Osteoblast (primary cell): ENCODE data around the gene LEPROT. TPM values are rescaled to one million over a fixed set of nuclear protein-coding genes. Genes with fewer than 3 reads are reported as not detected.
A peak's percentile ranks its signal among the peaks of the same experiment; 100 is the strongest.

Experiments
- DNase-seq: peaks from one replicate; pipeline ENCODE4 v3.0.0; 2011; ENCODE audit warnings: low spot score, mixed read lengths; ENCODE audit not compliant: insufficient read length; ENCODE audit errors: missing footprints
- H2AFZ ChIP-seq: 2 replicates; pipeline ENCODE4 v1.6.0; 2011; ENCODE audit warnings: mild to moderate bottlenecking, low read length
- H3K27ac ChIP-seq: 2 replicates; pipeline ENCODE4 v1.5.1; 2011; ENCODE audit warnings: mild to moderate bottlenecking, low read depth, low read length, moderate library complexity
- H3K27me3 ChIP-seq: 2 replicates; pipeline ENCODE4 v1.6.0; 2012; ENCODE audit warnings: mild to moderate bottlenecking, control low read depth, inconsistent platforms, low read length, moderate library complexity; ENCODE audit not compliant: insufficient read depth
- H3K36me3 ChIP-seq: 2 replicates; pipeline ENCODE4 v1.5.1; 2011; ENCODE audit warnings: mild to moderate bottlenecking, low read length, control low read depth, moderate library complexity; ENCODE audit not compliant: insufficient read depth
- H3K4me1 ChIP-seq: 2 replicates; pipeline ENCODE4 v1.5.1; 2011; ENCODE audit warnings: mild to moderate bottlenecking, low read length, control low read depth, moderate library complexity; ENCODE audit not compliant: insufficient read depth
- H3K4me2 ChIP-seq: 2 replicates; pipeline ENCODE4 v1.6.0; 2011; ENCODE audit warnings: mild to moderate bottlenecking, low read length; ENCODE audit not compliant: insufficient read depth
- H3K4me3 ChIP-seq: fragments of 200-600 bp; sonication (generic); 3 replicates; pipeline ENCODE4 v1.5.1; 2012; ENCODE audit warnings: mild to moderate bottlenecking, low read length, inconsistent platforms; ENCODE audit not compliant: insufficient read depth
- H3K79me2 ChIP-seq: 2 replicates; pipeline ENCODE4 v1.6.0; 2012; ENCODE audit warnings: mild to moderate bottlenecking, low read length, control low read depth, inconsistent platforms; ENCODE audit not compliant: insufficient read depth
- H3K9me3 ChIP-seq: 2 replicates; pipeline ENCODE4 v1.5.1; 2011; ENCODE audit warnings: low read depth, low read length, control low read depth
- H4K20me1 ChIP-seq: 2 replicates; pipeline ENCODE4 v1.6.0; 2012; ENCODE audit warnings: mild to moderate bottlenecking, low read length, control low read depth; ENCODE audit not compliant: insufficient read depth
- total RNA-seq: library from RNA; depleted of rRNA; stranded (reverse); fragments of >200 nt; gene quantifications from 2 replicates; pipeline ENCODE4 v1.2.3, GENCODE V29; 2012
- TF ChIP-seq, protein P1 (sequence below): IDR thresholded peaks from 2 replicates; pipeline ENCODE4 v1.5.1; 2011; ENCODE audit warnings: mild to moderate bottlenecking, low read depth, low read length, moderate library complexity; ENCODE audit errors: extremely low read depth

The LEPROT gene
- total RNA-seq, 1 donor: 87.9 TPM

DNA sequence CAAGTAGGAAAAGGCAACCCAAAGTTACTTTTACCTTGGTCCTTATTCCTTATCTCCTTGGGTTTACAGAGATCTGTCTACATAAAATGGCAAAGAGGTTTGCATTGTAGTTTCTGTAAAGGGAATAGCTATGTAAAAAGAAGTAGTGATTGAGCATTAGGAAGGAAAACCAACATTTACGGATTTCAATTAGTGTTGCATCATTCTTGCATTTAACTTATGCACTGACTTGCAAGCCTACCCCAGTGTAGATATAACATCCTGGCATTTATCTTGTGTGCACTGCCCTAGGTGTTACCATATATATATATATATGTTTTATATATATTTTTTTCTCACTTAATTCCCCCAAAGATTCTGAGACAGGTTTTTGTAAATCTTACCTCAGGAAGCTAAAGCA is 3.7 kb upstream of the LEPROT start:
- peaks cover 24% of the 10 kb centered on the region for H3K4me1 ChIP-seq
- peaks cover 7% of the 10 kb centered on the region for H3K79me2 ChIP-seq

GRCh38 chr1:65417729-65418128 is 2.7 kb upstream of the LEPROT start:
- Histone ChIP-seq H3K27ac (no peak overlapping the region), H2AFZ (no peak overlapping the region), H3K4me1 (peaks cover 25% of the 10 kb centered on the region), H3K79me2 (peaks cover 16% of the 10 kb centered on the region), H3K4me2 (no peak overlapping the region), H3K36me3 (no peaks in the 10 kb centered on the region), H3K9me3 (no peaks in the 10 kb centered on the region), H3K27me3 (no peaks in the 10 kb centered on the region), H3K4me3 (no peak overlapping the region), H4K20me1 (no peaks in the 10 kb centered on the region)
- TF ChIP-seq, protein P1, sequence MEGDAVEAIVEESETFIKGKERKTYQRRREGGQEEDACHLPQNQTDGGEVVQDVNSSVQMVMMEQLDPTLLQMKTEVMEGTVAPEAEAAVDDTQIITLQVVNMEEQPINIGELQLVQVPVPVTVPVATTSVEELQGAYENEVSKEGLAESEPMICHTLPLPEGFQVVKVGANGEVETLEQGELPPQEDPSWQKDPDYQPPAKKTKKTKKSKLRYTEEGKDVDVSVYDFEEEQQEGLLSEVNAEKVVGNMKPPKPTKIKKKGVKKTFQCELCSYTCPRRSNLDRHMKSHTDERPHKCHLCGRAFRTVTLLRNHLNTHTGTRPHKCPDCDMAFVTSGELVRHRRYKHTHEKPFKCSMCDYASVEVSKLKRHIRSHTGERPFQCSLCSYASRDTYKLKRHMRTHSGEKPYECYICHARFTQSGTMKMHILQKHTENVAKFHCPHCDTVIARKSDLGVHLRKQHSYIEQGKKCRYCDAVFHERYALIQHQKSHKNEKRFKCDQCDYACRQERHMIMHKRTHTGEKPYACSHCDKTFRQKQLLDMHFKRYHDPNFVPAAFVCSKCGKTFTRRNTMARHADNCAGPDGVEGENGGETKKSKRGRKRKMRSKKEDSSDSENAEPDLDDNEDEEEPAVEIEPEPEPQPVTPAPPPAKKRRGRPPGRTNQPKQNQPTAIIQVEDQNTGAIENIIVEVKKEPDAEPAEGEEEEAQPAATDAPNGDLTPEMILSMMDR: no peak
- no peak for DNase-seq

More for the DNA sequence above, 3.7 kb upstream of the LEPROT start:
- Histone ChIP-seq H3K9me3 (no peaks in the 10 kb centered on the region), H2AFZ (no peak overlapping the region), H3K27me3 (no peaks in the 10 kb centered on the region), H3K4me2 (no peak overlapping the region), H4K20me1 (no peaks in the 10 kb centered on the region), H3K27ac (no peak overlapping the region), H3K36me3 (no peaks in the 10 kb centered on the region), H3K4me3 (no peak overlapping the region)
- TF ChIP-seq, protein P1: no peak
- DNase-seq: no peak

DNA sequence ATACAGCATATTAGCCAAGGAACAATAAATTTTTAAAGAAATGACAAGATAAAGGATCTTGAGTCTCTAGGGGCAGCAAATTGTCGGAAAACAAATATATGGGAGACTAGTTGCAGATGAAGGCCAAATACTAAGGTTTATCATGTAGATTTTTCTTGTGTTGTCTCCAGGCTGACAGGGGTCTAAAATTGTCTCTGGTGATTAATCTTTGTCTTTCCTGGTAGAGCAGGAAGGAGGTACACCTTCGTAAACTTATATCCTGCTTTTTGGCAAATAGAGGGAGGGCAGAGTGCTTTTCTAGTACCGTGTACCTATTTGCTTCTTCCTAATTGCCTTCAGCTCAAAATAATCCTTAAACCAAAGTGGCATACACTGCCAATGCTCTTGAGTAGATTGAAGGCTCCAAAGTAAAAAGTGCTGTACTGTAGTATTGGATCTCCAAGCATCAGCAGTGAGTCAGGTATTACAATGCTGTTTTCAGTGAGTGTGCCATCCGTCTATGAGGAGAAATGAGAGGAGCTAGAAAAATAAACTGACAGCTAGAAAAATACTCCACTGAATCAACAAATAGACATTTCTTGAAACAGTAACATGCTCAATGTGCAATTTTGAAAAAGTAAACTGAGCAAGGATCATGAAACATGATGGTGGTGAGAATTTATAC is 1.8 kb upstream of the LEPROT start:
- H3K9me3 ChIP-seq: no peaks in the 10 kb centered on the region
- TF ChIP-seq, protein P1: no peak
- H4K20me1 ChIP-seq: no peaks in the 10 kb centered on the region
- no peak overlapping the region for H3K4me2 ChIP-seq
- H3K4me1 ChIP-seq: peaks cover 30% of the 10 kb centered on the region
- peaks cover 25% of the 10 kb centered on the region for H3K79me2 ChIP-seq
- DNase-seq: peak; percentile 46
- peak overlapping the region; percentile 85 for H3K27ac ChIP-seq
- no peak overlapping the region for H3K4me3 ChIP-seq
- H3K27me3 ChIP-seq: no peaks in the 10 kb centered on the region
- H3K36me3 ChIP-seq: no peaks in the 10 kb centered on the region
- H2AFZ ChIP-seq: peak overlapping the region; percentile 20

DNA sequence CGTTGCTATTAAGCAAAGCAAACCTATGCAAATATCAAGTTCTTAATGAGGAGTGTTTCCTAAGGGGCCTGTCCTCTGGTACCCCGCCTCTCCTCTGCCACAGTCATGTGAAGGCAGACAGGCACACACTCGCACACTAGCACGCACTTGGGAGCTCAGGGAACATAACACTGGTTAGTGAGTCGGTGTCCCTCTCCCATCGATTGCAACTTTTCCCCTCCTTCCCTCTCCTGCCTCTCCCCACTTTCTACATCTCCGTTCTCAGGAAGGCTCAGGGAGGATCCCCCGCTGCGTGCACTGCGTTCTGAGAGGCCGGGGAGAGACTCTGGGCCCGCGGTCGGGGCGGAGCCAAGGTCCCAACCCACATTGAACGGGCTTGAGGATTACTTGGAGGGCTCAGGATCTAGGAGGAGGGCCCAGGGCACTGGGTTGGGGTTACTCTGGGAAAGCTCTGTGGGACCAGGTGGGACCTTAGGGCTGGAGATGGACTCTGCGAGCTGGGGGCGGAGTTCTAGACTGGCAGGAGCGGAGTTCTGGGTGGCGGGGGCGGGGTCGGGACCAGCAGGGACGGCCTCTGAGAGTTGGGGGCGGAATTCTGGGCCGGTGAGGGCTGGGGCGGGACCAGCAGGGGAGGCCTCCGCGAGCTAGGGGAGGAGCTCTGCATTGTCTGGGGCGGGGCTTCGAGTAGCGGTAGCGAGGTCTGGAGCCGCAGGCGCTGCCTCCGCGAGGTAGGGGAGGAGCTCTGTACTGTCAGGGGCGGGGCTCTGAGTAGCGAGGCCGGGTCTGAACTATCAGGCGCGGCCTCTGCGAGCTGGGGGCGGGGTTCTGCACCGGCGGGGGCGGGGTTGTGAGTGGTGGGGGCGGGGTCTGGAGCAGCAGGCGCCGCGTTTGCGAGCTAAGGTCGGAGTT is 533 bp upstream of the LEPROT start:
- H4K20me1 ChIP-seq: no peaks in the 10 kb centered on the region
- H3K4me2 ChIP-seq: peak overlapping the region; percentile 95
- H2AFZ ChIP-seq: peak overlapping the region; percentile 98
- no peaks in the 10 kb centered on the region for H3K9me3 ChIP-seq
- TF ChIP-seq, protein P1: no peak
- peak; percentile 97 for DNase-seq
- no peaks in the 10 kb centered on the region for H3K36me3 ChIP-seq
- peaks cover 34% of the 10 kb centered on the region for H3K79me2 ChIP-seq
- H3K4me1 ChIP-seq: peaks cover 43% of the 10 kb centered on the region
- no peaks in the 10 kb centered on the region for H3K27me3 ChIP-seq
- peak overlapping the region; percentile 85 for H3K27ac ChIP-seq
- peak overlapping the region; percentile 89 for H3K4me3 ChIP-seq
